ENCODE data around the gene CAPZA1.
A peak's percentile ranks its signal among the peaks of the same experiment; 100 is the strongest.

CAPZA1 gene

DNA sequence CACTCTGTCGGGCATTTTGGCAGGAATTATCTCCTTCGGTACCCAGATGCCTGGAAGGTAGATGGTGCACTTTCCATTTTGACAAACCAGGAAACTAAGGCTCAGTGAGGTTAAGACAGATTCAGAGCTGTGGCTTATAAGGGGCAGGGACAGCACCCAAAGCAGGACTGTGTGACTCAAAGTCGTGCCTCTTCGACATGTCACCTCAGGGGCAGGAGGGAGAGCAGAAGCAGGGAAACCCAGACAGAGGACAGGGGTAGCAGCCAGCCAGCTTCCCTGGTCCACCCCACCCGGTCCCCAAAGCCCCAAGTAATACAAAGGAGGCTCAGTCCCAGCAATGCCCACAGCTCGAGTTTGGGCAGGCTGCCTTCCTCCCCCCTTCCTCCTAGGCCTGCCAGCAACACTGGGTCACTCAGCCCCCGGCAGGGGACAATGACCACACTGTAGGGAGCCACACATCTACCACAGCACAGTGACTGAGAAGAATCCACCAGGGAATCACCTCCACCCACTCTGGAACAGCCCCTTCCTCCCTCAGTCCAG lies 84.8 kb downstream of the CAPZA1 start:
- peak overlapping the region; percentile 92 for H3K4me3 ChIP-seq (ENCODE audit: low read depth, low read length)
- no peak for DNase-seq (ENCODE audit: low read depth)
- TF ChIP-seq, protein P1, sequence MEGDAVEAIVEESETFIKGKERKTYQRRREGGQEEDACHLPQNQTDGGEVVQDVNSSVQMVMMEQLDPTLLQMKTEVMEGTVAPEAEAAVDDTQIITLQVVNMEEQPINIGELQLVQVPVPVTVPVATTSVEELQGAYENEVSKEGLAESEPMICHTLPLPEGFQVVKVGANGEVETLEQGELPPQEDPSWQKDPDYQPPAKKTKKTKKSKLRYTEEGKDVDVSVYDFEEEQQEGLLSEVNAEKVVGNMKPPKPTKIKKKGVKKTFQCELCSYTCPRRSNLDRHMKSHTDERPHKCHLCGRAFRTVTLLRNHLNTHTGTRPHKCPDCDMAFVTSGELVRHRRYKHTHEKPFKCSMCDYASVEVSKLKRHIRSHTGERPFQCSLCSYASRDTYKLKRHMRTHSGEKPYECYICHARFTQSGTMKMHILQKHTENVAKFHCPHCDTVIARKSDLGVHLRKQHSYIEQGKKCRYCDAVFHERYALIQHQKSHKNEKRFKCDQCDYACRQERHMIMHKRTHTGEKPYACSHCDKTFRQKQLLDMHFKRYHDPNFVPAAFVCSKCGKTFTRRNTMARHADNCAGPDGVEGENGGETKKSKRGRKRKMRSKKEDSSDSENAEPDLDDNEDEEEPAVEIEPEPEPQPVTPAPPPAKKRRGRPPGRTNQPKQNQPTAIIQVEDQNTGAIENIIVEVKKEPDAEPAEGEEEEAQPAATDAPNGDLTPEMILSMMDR (IDR thresholded peaks at IDR 0.05; ENCODE audit: insufficient read depth, low read depth, low read length, missing control alignments), result no peak

DNA sequence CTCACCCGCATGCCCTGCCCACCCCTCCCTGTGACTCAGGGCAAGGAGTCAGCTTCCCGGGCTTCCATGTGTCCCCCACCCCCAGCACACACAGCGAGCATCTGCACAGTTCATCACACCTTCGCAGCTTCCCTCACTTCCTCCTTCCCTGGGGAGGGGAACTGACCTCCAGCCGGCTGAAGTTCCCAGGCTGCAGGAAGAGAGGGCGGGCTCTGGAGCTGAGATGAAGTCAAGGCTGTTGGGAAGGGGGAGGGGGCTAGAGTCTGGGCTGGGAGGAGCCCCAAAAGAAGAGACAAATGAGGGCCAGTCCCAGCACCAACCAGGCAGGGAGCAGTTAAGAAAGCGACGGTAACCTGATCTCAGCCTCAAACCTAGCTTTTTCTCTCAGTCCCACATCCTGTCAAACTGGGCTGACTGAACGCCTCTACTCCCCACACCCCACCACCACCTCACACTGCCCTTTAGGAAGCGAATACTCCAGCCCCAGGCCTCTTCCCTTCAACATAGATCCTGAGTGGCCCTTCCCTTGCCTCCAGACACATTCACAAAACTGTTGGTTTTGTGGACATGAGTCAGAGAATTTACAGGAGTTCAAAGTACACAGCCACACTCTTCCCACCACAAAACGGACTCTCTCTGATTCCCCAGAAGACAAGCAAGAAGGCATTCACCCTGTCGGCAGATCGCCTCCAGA lies 85.4 kb downstream of the CAPZA1 start:
- DNase-seq (ENCODE audit: low read depth), result peak; percentile 94
- peak overlapping the region; percentile 92 for H3K4me3 ChIP-seq (ENCODE audit: low read depth, low read length)
- TF ChIP-seq, protein P1 (IDR thresholded peaks at IDR 0.05; ENCODE audit: insufficient read depth, low read depth, low read length, missing control alignments), result no peak

- TF ChIP-seq, protein P1 (IDR thresholded peaks at IDR 0.05; ENCODE audit: insufficient read depth, low read depth, low read length, missing control alignments), result no peak
- peak within 1 kb of the TSS; percentile 92 for H3K4me3 ChIP-seq (ENCODE audit: low read depth, low read length)
- peak; percentile 83 for DNase-seq (ENCODE audit: low read depth)
Measured at GRCh38 chr1:112706505-112707220, 87.0 kb downstream of the CAPZA1 start, which contains the start of gene RHOC. RHOC (minus strand) TSS chr1:112707127; CDS start chr1:112703799, 3,328 bp downstream.

DNA sequence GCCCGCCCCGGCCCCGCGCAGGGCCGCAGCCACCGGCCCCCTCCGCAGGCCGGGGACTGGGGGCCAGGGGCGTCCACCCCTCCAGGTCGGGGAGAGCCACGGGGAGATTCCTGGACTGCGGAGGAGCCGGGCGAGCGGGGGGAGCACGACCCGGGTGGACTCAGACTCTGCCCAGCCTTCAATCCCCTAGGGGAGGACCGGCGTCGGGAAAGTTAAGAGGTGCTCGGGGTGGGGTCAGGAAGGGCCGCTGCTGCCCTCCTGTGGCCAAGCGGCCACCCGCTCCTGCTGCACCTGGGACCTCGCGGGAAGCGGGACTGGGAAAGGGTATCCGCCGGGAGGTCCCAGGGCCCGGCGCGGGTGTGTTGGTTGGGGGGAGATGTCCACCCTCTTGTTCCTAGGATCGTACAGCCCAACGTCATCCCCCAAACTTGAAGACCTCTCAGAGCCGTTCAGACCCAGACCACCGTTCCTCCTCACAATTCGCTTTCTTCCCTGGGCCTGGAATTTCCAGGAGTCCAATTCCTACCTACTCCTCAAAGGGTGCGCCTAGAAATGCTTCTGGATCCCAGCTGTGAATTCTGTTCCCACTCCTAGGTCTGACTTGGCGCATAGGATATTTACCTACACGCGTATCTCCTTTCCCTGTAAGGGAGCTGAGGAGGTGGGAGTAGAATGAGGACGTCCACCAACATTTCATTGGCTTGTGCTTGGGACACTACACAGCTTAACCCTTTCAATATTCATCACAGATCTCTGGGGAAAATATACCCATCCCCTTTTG lies 87.8 kb downstream of the CAPZA1 start:
- peak overlapping the region; percentile 92 for H3K4me3 ChIP-seq (ENCODE audit: low read depth, low read length)
- DNase-seq (ENCODE audit: low read depth), result peak; percentile 88
- TF ChIP-seq, protein P1 (IDR thresholded peaks at IDR 0.05; ENCODE audit: insufficient read depth, low read depth, low read length, missing control alignments), result peak; percentile 91

GRCh38 chr1:112708002-112708448 lies 88.4 kb downstream of the CAPZA1 start:
- TF ChIP-seq, protein P1 (IDR thresholded peaks at IDR 0.05; ENCODE audit: insufficient read depth, low read depth, low read length, missing control alignments), result no peak
- no peak for DNase-seq (ENCODE audit: low read depth)
- no peak overlapping the region for H3K4me3 ChIP-seq (ENCODE audit: low read depth, low read length)

DNA sequence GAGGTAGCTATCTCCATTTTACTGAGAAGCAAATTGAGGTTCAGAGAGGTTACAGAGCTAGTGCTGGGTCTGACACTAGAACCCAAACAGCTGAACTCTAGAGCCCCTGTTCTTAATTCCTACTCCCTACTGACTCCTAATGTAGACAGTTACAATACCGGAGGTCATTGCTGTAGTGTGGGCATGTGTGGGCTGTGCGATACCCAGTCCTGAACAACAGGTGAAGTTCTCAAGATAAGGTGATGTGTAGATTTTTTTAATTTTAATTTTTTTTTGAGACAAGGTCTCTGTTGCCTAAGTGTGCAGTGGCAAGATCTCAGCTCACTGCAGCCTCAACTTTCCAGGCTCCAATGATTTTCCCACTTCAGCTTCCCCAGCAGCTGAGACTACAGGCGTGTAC lies 88.9 kb downstream of the CAPZA1 start:
- DNase-seq (ENCODE audit: low read depth), result no peak
- TF ChIP-seq, protein P1 (IDR thresholded peaks at IDR 0.05; ENCODE audit: insufficient read depth, low read depth, low read length, missing control alignments), result no peak
- H3K4me3 ChIP-seq (ENCODE audit: low read depth, low read length), result no peak overlapping the region
